Activated gamma-delta T cell treated with Interleukin-2 at 50 U/mL for 16 hours (primary cell): ENCODE results near the gene TNRC6B.
"Not testable (repeated sequence)": the region's sequence is repeated elsewhere in the genome, so short reads cannot be mapped to it uniquely, and the experiment has no call there.

ENCODE experiments used
- DNase-seq: peaks from one replicate; pipeline ENCODE4 v3.0.0-alpha.2; 2020

The TNRC6B gene

GRCh38 chr22:40182231-40182835 lies 4.6 kb downstream of the TNRC6B start:
- DNase-seq = no peak

- DNase-seq = no peak
These were observed 5.4 kb downstream of the TNRC6B start for GRCh38 chr22:40183029-40183581.

- DNase-seq = not testable (repeated sequence)
These were observed 5.9 kb downstream of the TNRC6B start for GRCh38 chr22:40183603-40184002.

- DNase-seq = no peak
These were observed 9.7 kb downstream of the TNRC6B start for GRCh38 chr22:40187389-40187788.

- DNase-seq = no peak
These were observed 12.3 kb downstream of the TNRC6B start for GRCh38 chr22:40189997-40190396.

- DNase-seq = no peak
These were observed 12.8 kb downstream of the TNRC6B start for GRCh38 chr22:40190501-40190900.

GRCh38 chr22:40193429-40194421 lies 16.0 kb downstream of the TNRC6B start:
- DNase-seq = no peak

GRCh38 chr22:40194656-40195055 lies 16.9 kb downstream of the TNRC6B start:
- DNase-seq = no peak

- DNase-seq = no peak
These were observed 19.1 kb downstream of the TNRC6B start for GRCh38 chr22:40196628-40197360.

GRCh38 chr22:40197421-40197820 lies 19.7 kb downstream of the TNRC6B start:
- DNase-seq = not testable (repeated sequence)

- no peak for DNase-seq
These were observed 21.0 kb downstream of the TNRC6B start for GRCh38 chr22:40198733-40199132.

GRCh38 chr22:40199223-40199622 lies 21.5 kb downstream of the TNRC6B start:
- DNase-seq = no peak

- no peak for DNase-seq
These were observed 22.1 kb downstream of the TNRC6B start for GRCh38 chr22:40199852-40200251.

GRCh38 chr22:40200795-40201530 lies 23.2 kb downstream of the TNRC6B start:
- no peak for DNase-seq

- DNase-seq = no peak
These were observed 24.7 kb downstream of the TNRC6B start for GRCh38 chr22:40202225-40202944.

GRCh38 chr22:40203572-40203971 lies 25.8 kb downstream of the TNRC6B start:
- peak; percentile 36 for DNase-seq

GRCh38 chr22:40204321-40205116 lies 26.8 kb downstream of the TNRC6B start:
- no peak for DNase-seq

GRCh38 chr22:40206561-40206960 lies 28.8 kb downstream of the TNRC6B start:
- DNase-seq = no peak

- no peak for DNase-seq
These were observed 33.1 kb downstream of the TNRC6B start for GRCh38 chr22:40210818-40211217.

- DNase-seq = no peak
These were observed 33.8 kb downstream of the TNRC6B start for GRCh38 chr22:40211476-40212054.
